ENCODE data around the gene EIF4G2.

GRCh38 chr11:10800292-10800691, 8.4 kb downstream of the EIF4G2 start:
- TF ChIP-seq, protein P1, sequence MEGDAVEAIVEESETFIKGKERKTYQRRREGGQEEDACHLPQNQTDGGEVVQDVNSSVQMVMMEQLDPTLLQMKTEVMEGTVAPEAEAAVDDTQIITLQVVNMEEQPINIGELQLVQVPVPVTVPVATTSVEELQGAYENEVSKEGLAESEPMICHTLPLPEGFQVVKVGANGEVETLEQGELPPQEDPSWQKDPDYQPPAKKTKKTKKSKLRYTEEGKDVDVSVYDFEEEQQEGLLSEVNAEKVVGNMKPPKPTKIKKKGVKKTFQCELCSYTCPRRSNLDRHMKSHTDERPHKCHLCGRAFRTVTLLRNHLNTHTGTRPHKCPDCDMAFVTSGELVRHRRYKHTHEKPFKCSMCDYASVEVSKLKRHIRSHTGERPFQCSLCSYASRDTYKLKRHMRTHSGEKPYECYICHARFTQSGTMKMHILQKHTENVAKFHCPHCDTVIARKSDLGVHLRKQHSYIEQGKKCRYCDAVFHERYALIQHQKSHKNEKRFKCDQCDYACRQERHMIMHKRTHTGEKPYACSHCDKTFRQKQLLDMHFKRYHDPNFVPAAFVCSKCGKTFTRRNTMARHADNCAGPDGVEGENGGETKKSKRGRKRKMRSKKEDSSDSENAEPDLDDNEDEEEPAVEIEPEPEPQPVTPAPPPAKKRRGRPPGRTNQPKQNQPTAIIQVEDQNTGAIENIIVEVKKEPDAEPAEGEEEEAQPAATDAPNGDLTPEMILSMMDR (IDR thresholded peaks at IDR 0.05) = no peak
- TF ChIP-seq POLR2A (IDR thresholded peaks at IDR 0.05) = no peak
